Gastrocnemius medialis (tissue), 4 donors: ENCODE results near the gene KIF20A. TPM values are rescaled to one million over a fixed set of nuclear protein-coding genes. Genes with fewer than 3 reads are reported as not detected.
"Not testable (repeated sequence)": the region's sequence is repeated elsewhere in the genome, so short reads cannot be mapped to it uniquely, and the experiment has no call there.

Experiments used
- ATAC-seq, 2 donors: fragments of 150-250 bp; one replicate each; pipeline ENCODE4 v1.9.1; 2016
- DNase-seq, 2 donors: peaks; one replicate each; pipeline ENCODE4 v3.0.0-alpha.2; 2019
- H3K27ac ChIP-seq, 4 donors: fragments of 200-600 bp; sonication (generic); 1 replicate in 1 of 4; 2 replicates in 3 of 4; pipeline ENCODE4 v1.5.1; 2016 to 2018; ENCODE audit warnings: mild to moderate bottlenecking in 2 of 4, moderate library complexity in 1 of 4
- H3K27me3 ChIP-seq, 3 donors: fragments of 200-600 bp; sonication (generic) in 2 of 3; 1 replicate in 1 of 3; 2 replicates in 2 of 3; pipeline versions ENCODE4 v1.5.1 to v1.6.0; 2016 to 2019; ENCODE audit warnings: mild to moderate bottlenecking in 1 of 3, moderate library complexity in 1 of 3
- H3K36me3 ChIP-seq, 2 donors: fragments of 200-600 bp; sonication (generic) in 1 of 2; one replicate each; pipeline ENCODE4 v1.5.1; 2017 to 2018
- H3K4me1 ChIP-seq, 2 donors: fragments of 200-600 bp; sonication (generic) in 1 of 2; one replicate each; pipeline ENCODE4 v1.5.1; 2016 to 2017; ENCODE audit warnings: mild to moderate bottlenecking in 2 of 2
- H3K4me3 ChIP-seq, 4 donors: fragments of 200-600 bp; sonication (generic) in 3 of 4; 1 replicate in 1 of 4; 2 replicates in 3 of 4; pipeline ENCODE4 v1.5.1; 2016 to 2019; ENCODE audit warnings: mild to moderate bottlenecking in 2 of 4
- H3K9me3 ChIP-seq, 3 donors: fragments of 200-600 bp; sonication (generic) in 2 of 3; 1 replicate in 1 of 3; 2 replicates in 2 of 3; pipeline ENCODE4 v1.5.1; 2016 to 2019
- CTCF ChIP-seq, 5 experiments: fragments of 450-650 bp in 3 of 5; fragments of 200-600 bp in 2 of 5; sonication (generic) in 2 of 5; IDR thresholded peaks in 4 of 5; conservative IDR thresholded peaks in 1 of 5; 1 replicate in 4 of 5; 2 replicates in 1 of 5; pipeline ENCODE4 v1.5.1; 2016 to 2019; ENCODE audit warnings: antibody characterized with exemption in 5 of 5, mild to moderate bottlenecking in 3 of 5, moderate library complexity in 3 of 5
- POLR2A ChIP-seq, 2 donors: fragments of 450-650 bp; IDR thresholded peaks; one replicate each; pipeline ENCODE4 v1.6.1; 2017; ENCODE audit warnings: antibody characterized with exemption in 2 of 2, mild to moderate bottlenecking in 2 of 2, moderate library complexity in 2 of 2
- in situ Hi-C, 4 donors: fragments of 200-750 bp; cut with MboI; loops; one replicate each; pipeline versions ENCODE4 v1.15.0 to v1.8.0; 2017; ENCODE audit warnings: low sequenced_read_pairs in 4 of 4
- intact Hi-C: fragments of 100-400 bp; cut with DNase I; formaldehyde crosslinking; loops from one replicate; pipeline ENCODE4 v1.15.1; 2023; ENCODE audit warnings: low total_unique reads
- total RNA-seq, 4 donors: library from RNA; depleted of rRNA; stranded (reverse); fragments of >200 nt; gene quantifications; one replicate each; pipeline versions ENCODE4 v1.1.0 to v1.2.3, GENCODE V29; 2016

KIF20A gene
- total RNA-seq, 4 donors from 2014 or later: 0.75 to 0.89 TPM; not detected in 2

GRCh38 chr5:138149530-138149929 lies 29.4 kb upstream of the KIF20A start:
- in situ Hi-C loops: loop anchor here in 3 of 4 donors (25.0 kb wide), 4 partner anchors 112 to 512 kb away; partner anchors contain the start of gene FAM13B (in 1 of the 3)
- H3K9me3 ChIP-seq: no peaks in the 10 kb centered on the region
- DNase-seq: no peak
- no peak overlapping the region for H3K27ac ChIP-seq
- no peaks in the 10 kb centered on the region for H3K4me1 ChIP-seq
- H3K4me3 ChIP-seq: no peak overlapping the region
- intact Hi-C loops: no loop called here
- no peak for ATAC-seq
- H3K27me3 ChIP-seq: no peaks in the 10 kb centered on the region
- H3K36me3 ChIP-seq: no peaks in the 10 kb centered on the region
- TF ChIP-seq POLR2A (IDR thresholded peaks at IDR 0.05): no peak
- TF ChIP-seq CTCF (IDR thresholded peaks at IDR 0.05 in 4 of 5, conservative IDR thresholded peaks at IDR 0.05 in 1 of 5): no peak

- H3K36me3 ChIP-seq: peaks cover 0 to 51% of the 10 kb centered on the region in 2 donors
- ATAC-seq, intact Hi-C loops, in situ Hi-C loops, H3K27me3 ChIP-seq, H3K4me1 ChIP-seq, DNase-seq, H3K27ac ChIP-seq, H3K9me3 ChIP-seq, H3K4me3 ChIP-seq: not testable (repeated sequence)
Observed at GRCh38 chr5:138155977-138156376, 22.9 kb upstream of the KIF20A start.

- in situ Hi-C loops: no loop called here
- ATAC-seq: no peak
- intact Hi-C loops: no loop called here
- no peak for DNase-seq
- Histone ChIP-seq H3K4me1 (no peaks in the 10 kb centered on the region), H3K36me3 (peaks cover 0 to 68% of the 10 kb centered on the region in 2 donors), H3K9me3 (no peaks in the 10 kb centered on the region), H3K4me3 (no peak overlapping the region), H3K27ac (no peak overlapping the region), H3K27me3 (no peaks in the 10 kb centered on the region)
- TF ChIP-seq POLR2A (IDR thresholded peaks at IDR 0.05): no peak
- TF ChIP-seq CTCF (IDR thresholded peaks at IDR 0.05 in 4 of 5, conservative IDR thresholded peaks at IDR 0.05 in 1 of 5): no peak
Observed at GRCh38 chr5:138157626-138158025, 21.3 kb upstream of the KIF20A start.

GRCh38 chr5:138159666-138160065 lies 19.2 kb upstream of the KIF20A start:
- intact Hi-C loops (no loop called here), in situ Hi-C loops (no loop called here)
- no peak for TF ChIP-seq POLR2A (IDR thresholded peaks at IDR 0.05)
- no peak for TF ChIP-seq CTCF (IDR thresholded peaks at IDR 0.05 in 4 of 5, conservative IDR thresholded peaks at IDR 0.05 in 1 of 5)
- H3K27me3 ChIP-seq: no peaks in the 10 kb centered on the region
- ATAC-seq: no peak
- H3K27ac ChIP-seq: no peak overlapping the region
- no peaks in the 10 kb centered on the region for H3K4me1 ChIP-seq
- peaks cover 3 to 88% of the 10 kb centered on the region in 2 donors for H3K36me3 ChIP-seq
- DNase-seq: no peak
- H3K9me3 ChIP-seq: no peaks in the 10 kb centered on the region
- no peak overlapping the region for H3K4me3 ChIP-seq

GRCh38 chr5:138160706-138161105 lies 18.2 kb upstream of the KIF20A start:
- ATAC-seq (no peak), DNase-seq (no peak)
- H3K9me3 ChIP-seq: no peaks in the 10 kb centered on the region
- intact Hi-C loops (no loop called here), in situ Hi-C loops (no loop called here)
- no peaks in the 10 kb centered on the region for H3K27me3 ChIP-seq
- H3K4me3 ChIP-seq: no peak overlapping the region
- TF ChIP-seq POLR2A (IDR thresholded peaks at IDR 0.05): no peak
- TF ChIP-seq CTCF (IDR thresholded peaks at IDR 0.05 in 4 of 5, conservative IDR thresholded peaks at IDR 0.05 in 1 of 5): no peak
- H3K4me1 ChIP-seq: no peaks in the 10 kb centered on the region
- H3K27ac ChIP-seq: no peak overlapping the region
- peaks cover 3 to 99% of the 10 kb centered on the region in 2 donors for H3K36me3 ChIP-seq
